H9 (cell line): ENCODE measurements around the gene MCM3. TPM values are rescaled to one million over a fixed set of nuclear protein-coding genes. Genes with fewer than 3 reads are reported as not detected.

Experiments
- DNase-seq: peaks from one replicate; pipeline ENCODE4 v3.0.0-alpha.2; 2017
- H2AFZ ChIP-seq: one replicate; pipeline ENCODE4 v1.6.1; 2013; ENCODE audit warnings: mild to moderate bottlenecking, low read length, control low read depth, moderate library complexity
- H2AK5ac ChIP-seq: 2 replicates; pipeline ENCODE4 v1.6.1; 2013; ENCODE audit warnings: low read length, control low read depth, mixed read lengths; ENCODE audit not compliant: insufficient read length
- H2BK120ac ChIP-seq: one replicate; pipeline ENCODE4 v1.6.1; 2013; ENCODE audit warnings: low read depth, mild to moderate bottlenecking, low read length, control low read depth, inconsistent platforms; ENCODE audit not compliant: poor library complexity, severe bottlenecking
- H2BK12ac ChIP-seq: 2 replicates; pipeline ENCODE4 v1.6.1; 2013; ENCODE audit warnings: low read length, control low read depth, mixed read lengths, low read depth; ENCODE audit not compliant: insufficient read length
- H2BK15ac ChIP-seq: 2 replicates; pipeline ENCODE4 v1.6.1; 2013; ENCODE audit warnings: low read depth, low read length, control low read depth
- H2BK20ac ChIP-seq: one replicate; pipeline ENCODE4 v1.6.1; 2013; ENCODE audit warnings: low read depth, mild to moderate bottlenecking, low read length, control low read depth, inconsistent platforms; ENCODE audit not compliant: poor library complexity, severe bottlenecking
- H2BK5ac ChIP-seq: 2 replicates; pipeline ENCODE4 v1.6.1; 2013; ENCODE audit warnings: low read length, control low read depth, mixed read lengths; ENCODE audit not compliant: insufficient read length
- H3K14ac ChIP-seq: 2 replicates; pipeline ENCODE4 v1.6.1; 2013; ENCODE audit warnings: low read length, control low read depth; ENCODE audit not compliant: insufficient read depth
- H3K18ac ChIP-seq: 2 replicates; pipeline ENCODE4 v1.6.1; 2013; ENCODE audit warnings: low read depth, mild to moderate bottlenecking, mixed read lengths, low read length, control low read depth; ENCODE audit not compliant: insufficient read length
- H3K23ac ChIP-seq: 2 replicates; pipeline ENCODE4 v1.6.1; 2013; ENCODE audit warnings: low read length, control low read depth, mixed read lengths, low read depth; ENCODE audit not compliant: insufficient read length
- H3K23me2 ChIP-seq: 2 replicates; pipeline ENCODE4 v1.6.1; 2013; ENCODE audit warnings: low read depth, mild to moderate bottlenecking, mixed read lengths, low read length, control low read depth; ENCODE audit not compliant: insufficient read length, poor library complexity, severe bottlenecking
- H3K27ac ChIP-seq: 2 replicates; pipeline ENCODE4 v1.5.1; 2013; ENCODE audit warnings: low read length, control low read depth, mixed read lengths, low read depth; ENCODE audit not compliant: insufficient read length
- H3K27me3 ChIP-seq: 2 replicates; pipeline ENCODE4 v1.6.1; 2013; ENCODE audit warnings: low read length, control low read depth, inconsistent platforms; ENCODE audit not compliant: insufficient read depth
- H3K4ac ChIP-seq: 2 replicates; pipeline ENCODE4 v1.6.1; 2013; ENCODE audit warnings: low read depth, mild to moderate bottlenecking, control low read depth, inconsistent platforms, low read length, moderate library complexity
- H3K4me1 ChIP-seq: 2 replicates; pipeline ENCODE4 v1.6.1; 2013; ENCODE audit warnings: low read length, control low read depth, inconsistent platforms; ENCODE audit not compliant: insufficient read depth
- H3K4me2 ChIP-seq: 2 replicates; pipeline ENCODE4 v1.6.1; 2013; ENCODE audit warnings: low read length, control low read depth, mixed read lengths; ENCODE audit not compliant: insufficient read length, insufficient read depth
- H3K56ac ChIP-seq: 2 replicates; pipeline ENCODE4 v1.6.1; 2013; ENCODE audit warnings: low read depth, mild to moderate bottlenecking, mixed read lengths, low read length, control low read depth; ENCODE audit not compliant: insufficient read length
- H3K79me1 ChIP-seq: 2 replicates; pipeline ENCODE4 v1.6.1; 2013; ENCODE audit warnings: low read depth, mild to moderate bottlenecking, moderate library complexity, low read length, control low read depth, inconsistent platforms; ENCODE audit not compliant: insufficient read depth, poor library complexity, severe bottlenecking
- H3K79me2 ChIP-seq: 2 replicates; pipeline ENCODE4 v1.6.1; 2013; ENCODE audit warnings: low read length, control low read depth, inconsistent platforms; ENCODE audit not compliant: insufficient read depth
- H3K9ac ChIP-seq: 2 replicates; pipeline ENCODE4 v1.6.1; 2013; ENCODE audit warnings: low read length, control low read depth, mixed read lengths; ENCODE audit not compliant: insufficient read length; ENCODE audit errors: extremely low read depth
- H3K9me3 ChIP-seq: one replicate; pipeline ENCODE4 v1.6.1; 2013; ENCODE audit warnings: low read depth, low read length, inconsistent platforms; ENCODE audit not compliant: control insufficient read depth
- H3T11ph ChIP-seq: one replicate; pipeline ENCODE4 v1.6.1; 2013; ENCODE audit warnings: mild to moderate bottlenecking, low read length, control low read depth, inconsistent platforms
- H4K20me1 ChIP-seq: one replicate; pipeline ENCODE4 v1.6.1; 2013; ENCODE audit not compliant: control insufficient read depth, insufficient read length, insufficient read depth
- H4K5ac ChIP-seq: 2 replicates; pipeline ENCODE4 v1.6.1; 2013; ENCODE audit warnings: low read depth, mild to moderate bottlenecking, mixed read lengths, low read length, control low read depth; ENCODE audit not compliant: insufficient read length
- H4K8ac ChIP-seq: replicated peaks from 2 replicates; pipeline ENCODE4 v1.6.1; 2013; ENCODE audit warnings: low read length, control low read depth, mixed read lengths, low read depth; ENCODE audit not compliant: insufficient read length
- H4K91ac ChIP-seq: 2 replicates; pipeline ENCODE4 v1.6.1; 2013; ENCODE audit warnings: low read depth, mild to moderate bottlenecking, moderate library complexity, mixed read lengths, low read length, control low read depth; ENCODE audit not compliant: insufficient read length
- H3K27ac Mint-ChIP-seq, 3 experiments: 2 replicates in 2 of 3; 3 replicates in 1 of 3; pipeline ENCODE4 v1.8.0; 2020 to 2021; ENCODE audit warnings: mixed read lengths in 3 of 3, mild to moderate bottlenecking in 1 of 3, moderate library complexity in 1 of 3
- H3K27me3 Mint-ChIP-seq: 2 replicates; pipeline ENCODE4 v1.8.0; 2021; ENCODE audit warnings: low read depth, mild to moderate bottlenecking, moderate library complexity, mixed read lengths
- H3K36me3 Mint-ChIP-seq, 3 experiments: 2 replicates in 2 of 3; 3 replicates in 1 of 3; pipeline ENCODE4 v1.8.0; 2020 to 2021; ENCODE audit warnings: low read depth in 3 of 3, mixed read lengths in 3 of 3; ENCODE audit not compliant: insufficient read depth in 1 of 3
- H3K4me1 Mint-ChIP-seq, 2 experiments: 2 replicates each; pipeline ENCODE4 v1.8.0; 2020; ENCODE audit warnings: mixed read lengths in 2 of 2
- H3K4me3 Mint-ChIP-seq, 2 experiments: 2 replicates in 1 of 2; 3 replicates in 1 of 2; pipeline ENCODE4 v1.8.0; 2020 to 2021; ENCODE audit warnings: mild to moderate bottlenecking in 2 of 2, mixed read lengths in 2 of 2, moderate library complexity in 1 of 2
- H3K9me3 Mint-ChIP-seq, 2 experiments: 2 replicates in 1 of 2; 3 replicates in 1 of 2; pipeline ENCODE4 v1.8.0; 2020; ENCODE audit warnings: mild to moderate bottlenecking in 2 of 2, mixed read lengths in 2 of 2, moderate library complexity in 1 of 2
- WGBS: extraction: QIAGEN DNeasy Blood & Tissue Kit; methylation state at CpG from one replicate; pipeline ENCODE4 v1.1.7; 2013; ENCODE audit warnings: missing lambda C conversion rate, low lambda C conversion rate, mixed read lengths; ENCODE audit not compliant: insufficient read length; ENCODE audit errors: extremely low coverage; 5-methylcytosine and 5-hydroxymethylcytosine counted together
- total RNA-seq: library from RNA; stranded (reverse); gene quantifications from 2 replicates; pipeline ENCODE4 v1.2.1, GENCODE V29; 2021
- TF ChIP-seq, protein P1 (sequence below): fragments of 200-600 bp; sonication (generic); conservative IDR thresholded peaks from 3 replicates; pipeline ENCODE4 v1.8.0; 2021; ENCODE audit warnings: antibody characterized with exemption, mild to moderate bottlenecking

The MCM3 gene
- total RNA-seq, 1 experiment from 2014 or later, result 252 TPM

- H4K8ac ChIP-seq, result no peak overlapping the region
- no peak overlapping the region for H2AK5ac ChIP-seq
- Mint-ChIP-seq H3K27me3 (peaks cover 2% of the 10 kb centered on the region; the same call in 1 of the 2 replicates), H3K36me3 (peaks cover 4 to 5% (median 4%) of the 10 kb centered on the region in 3 experiments; a peak in 6 of 7 replicates), H3K27ac (no peak overlapping the region), H3K9me3 (no peaks in the 10 kb centered on the region), H3K4me1 (peaks cover 8 to 12% of the 10 kb centered on the region in 2 experiments), H3K4me3 (no peak overlapping the region)
- no peak overlapping the region for H2BK15ac ChIP-seq
- H3K27me3 ChIP-seq, result no peaks in the 10 kb centered on the region
- H3K9me3 ChIP-seq, result no peaks in the 10 kb centered on the region
- H3K4ac ChIP-seq, result no peak overlapping the region
- H2BK20ac ChIP-seq, result no peak overlapping the region
- no peak overlapping the region for H3K4me2 ChIP-seq
- H3K14ac ChIP-seq, result no peak overlapping the region
- H4K20me1 ChIP-seq, result no peaks in the 10 kb centered on the region
- H3K9ac ChIP-seq, result no peak overlapping the region
- H4K5ac ChIP-seq, result no peak overlapping the region
- H3K23ac ChIP-seq, result no peak overlapping the region
- no peak overlapping the region for H3T11ph ChIP-seq
- H2BK5ac ChIP-seq, result no peak overlapping the region
- H3K79me2 ChIP-seq, result peaks cover 7% of the 10 kb centered on the region; the same call in 1 of the 2 replicates
- H4K91ac ChIP-seq, result no peak overlapping the region
- H3K27ac ChIP-seq, result no peak overlapping the region
- H2BK120ac ChIP-seq, result no peak overlapping the region
- no peak overlapping the region for H3K56ac ChIP-seq
- H3K4me1 ChIP-seq, result peaks cover 1% of the 10 kb centered on the region; the same call in 1 of the 2 replicates
- TF ChIP-seq, protein P1, sequence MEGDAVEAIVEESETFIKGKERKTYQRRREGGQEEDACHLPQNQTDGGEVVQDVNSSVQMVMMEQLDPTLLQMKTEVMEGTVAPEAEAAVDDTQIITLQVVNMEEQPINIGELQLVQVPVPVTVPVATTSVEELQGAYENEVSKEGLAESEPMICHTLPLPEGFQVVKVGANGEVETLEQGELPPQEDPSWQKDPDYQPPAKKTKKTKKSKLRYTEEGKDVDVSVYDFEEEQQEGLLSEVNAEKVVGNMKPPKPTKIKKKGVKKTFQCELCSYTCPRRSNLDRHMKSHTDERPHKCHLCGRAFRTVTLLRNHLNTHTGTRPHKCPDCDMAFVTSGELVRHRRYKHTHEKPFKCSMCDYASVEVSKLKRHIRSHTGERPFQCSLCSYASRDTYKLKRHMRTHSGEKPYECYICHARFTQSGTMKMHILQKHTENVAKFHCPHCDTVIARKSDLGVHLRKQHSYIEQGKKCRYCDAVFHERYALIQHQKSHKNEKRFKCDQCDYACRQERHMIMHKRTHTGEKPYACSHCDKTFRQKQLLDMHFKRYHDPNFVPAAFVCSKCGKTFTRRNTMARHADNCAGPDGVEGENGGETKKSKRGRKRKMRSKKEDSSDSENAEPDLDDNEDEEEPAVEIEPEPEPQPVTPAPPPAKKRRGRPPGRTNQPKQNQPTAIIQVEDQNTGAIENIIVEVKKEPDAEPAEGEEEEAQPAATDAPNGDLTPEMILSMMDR, result no peak
- WGBS, result no CpG with 5 or more reads among the region's 7 CpGs
- no peak overlapping the region for H2AFZ ChIP-seq
- no peak overlapping the region for H3K18ac ChIP-seq
- H2BK12ac ChIP-seq, result no peak overlapping the region
- peaks cover under 1% of the 10 kb centered on the region for H3K79me1 ChIP-seq
- DNase-seq, result no peak
- H3K23me2 ChIP-seq, result peaks cover 1% of the 10 kb centered on the region
These were observed 3.7 kb upstream of the MCM3 start for GRCh38 chr6:52288216-52288615.
